Adrenal gland (tissue), 12 donors: Measurements from ENCODE around the gene FBLN2. TPM values are rescaled to one million over a fixed set of nuclear protein-coding genes. Genes with fewer than 3 reads are reported as not detected.

ENCODE experiments used
- DNase-seq, 7 donors: peaks; one replicate each; pipeline ENCODE4 v3.0.0-alpha.2; 2019 to 2020
- H3K27ac ChIP-seq, 5 donors: fragments of 200-600 bp; sonication (generic) in 4 of 5; 1 replicate in 3 of 5; 2 replicates in 2 of 5; pipeline versions ENCODE4 v1.5.1 to v1.8.0; 2016 to 2020; ENCODE audit warnings: mild to moderate bottlenecking in 1 of 5
- H3K27me3 ChIP-seq: fragments of 200-600 bp; 2 replicates; pipeline ENCODE4 v1.8.0; 2021
- H3K36me3 ChIP-seq, 2 donors: fragments of 200-600 bp; replicated peaks in 1 of 2; 1 replicate in 1 of 2; 2 replicates in 1 of 2; pipeline versions ENCODE4 v1.5.1 to v1.8.0; 2018 to 2022
- H3K4me1 ChIP-seq, 2 donors: fragments of 200-600 bp; replicated peaks in 1 of 2; 1 replicate in 1 of 2; 2 replicates in 1 of 2; pipeline versions ENCODE4 v1.5.1 to v1.8.0; 2018 to 2021
- H3K4me3 ChIP-seq, 4 donors: fragments of 200-600 bp; sonication (generic) in 3 of 4; one replicate each; pipeline ENCODE4 v1.5.1; 2016 to 2018
- H3K9me3 ChIP-seq, 3 donors: fragments of 200-600 bp; sonication (generic) in 1 of 3; replicated peaks in 1 of 3; 1 replicate in 2 of 3; 2 replicates in 1 of 3; pipeline versions ENCODE4 v1.5.1 to v1.8.0; 2016 to 2021
- POLR2A ChIP-seq, 2 donors: fragments of 450-650 bp; IDR thresholded peaks; one replicate each; pipeline ENCODE4 v1.6.1; 2017; ENCODE audit warnings: antibody characterized with exemption in 2 of 2, mild to moderate bottlenecking in 2 of 2, moderate library complexity in 1 of 2
- WGBS, 4 donors: extraction: QIAGEN DNeasy Blood & Tissue Kit in 2 of 4; methylation state at CpG; one replicate each; pipeline versions ENCODE4 v1.1.5 to v1.1.7; 2013 to 2017; 5-methylcytosine and 5-hydroxymethylcytosine counted together
- intact Hi-C, 2 donors: fragments of 100-400 bp; cut with DNase I; formaldehyde crosslinking; loops; one replicate each; pipeline versions ENCODE4 v1.14.1 to v1.15.0; 2022 to 2023
- polyA plus RNA-seq, 3 donors: library from polyadenylated mRNA; stranded (reverse); fragments of 200-250 nt in 2 of 3; fragments of 350-450 nt in 1 of 3; fragmentation: Illumina TruSeq in 1 of 3; extraction: RNeasy Lipid Tissue Mini Kit (QIAGEN cat#74804) in 1 of 3; gene quantifications; one replicate each; pipeline ENCODE4 v1.2.3, GENCODE V29; 2013 to 2014
- total RNA-seq, 9 donors: library from RNA; depleted of rRNA in 4 of 9; stranded (reverse); fragments of >200 nt in 4 of 9; fragments of 120-200 nt in 1 of 9; fragmentation: NEBNext Ultra II Directional in 1 of 9; extraction: Animal tissue kit (Norgen Biotek cat#: 25700) in 1 of 9; gene quantifications; one replicate each; pipeline versions ENCODE4 v1.1.0 to v1.2.4, GENCODE V29; 2013 to 2023
- TF ChIP-seq, protein P1 (sequence below), 6 experiments: fragments of 450-650 bp in 4 of 6; fragments of 200-600 bp in 2 of 6; sonication (generic) in 1 of 6; IDR thresholded peaks; 1 replicate in 5 of 6; 2 replicates in 1 of 6; pipeline versions ENCODE4 v1.5.1 to v1.8.0; 2016 to 2021; ENCODE audit warnings: antibody characterized with exemption in 6 of 6, mild to moderate bottlenecking in 2 of 6, moderate library complexity in 1 of 6
- donor health status: healthy with polysubstance abuse.
- donor health status: Bipolar disorder and iron deficiency.
- donor health status: DM: yes; HTN: yes; CAD: no.
- donor health status: DM: no; HTN: no; CAD: no.
- donor health status: DM: no; HTN: no; CAD: no.
- donor health status: DM: yes; HTN: yes; CAD: no.

Gene FBLN2
- total and polyA plus RNA-seq, 12 donors = 1.8 to 31.5 (median 7.0) TPM

DNA sequence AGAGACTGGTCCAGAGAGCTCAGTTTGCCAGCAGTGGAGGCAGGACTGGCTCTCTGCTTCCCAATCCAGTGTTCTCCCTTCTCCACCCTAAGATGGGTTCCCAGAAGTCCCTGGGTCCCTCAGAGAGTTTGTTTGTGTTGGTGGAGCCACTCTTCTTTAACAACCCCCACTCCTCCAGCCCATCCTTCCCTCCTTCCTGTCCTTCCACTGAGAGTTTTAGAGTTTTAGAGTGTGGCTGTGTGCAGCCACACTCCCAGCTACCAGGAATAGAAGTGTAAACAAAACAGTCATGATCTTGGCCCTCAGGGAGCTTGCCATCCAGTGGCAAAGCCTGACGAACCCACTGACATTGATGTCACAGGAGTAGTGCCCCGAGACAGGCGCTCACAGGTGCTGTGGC, 12.5 kb upstream of the FBLN2 start:
- WGBS, 4 donors = 68 to 88% (median 80%) methylated on average over 3 of the region's 3 CpGs; no CpG with 5 or more reads in 1 of the 4 donors
- H3K4me1 ChIP-seq = no peaks in the 10 kb centered on the region
- no peak for TF ChIP-seq POLR2A (IDR thresholded peaks at IDR 0.05)
- TF ChIP-seq, protein P1, sequence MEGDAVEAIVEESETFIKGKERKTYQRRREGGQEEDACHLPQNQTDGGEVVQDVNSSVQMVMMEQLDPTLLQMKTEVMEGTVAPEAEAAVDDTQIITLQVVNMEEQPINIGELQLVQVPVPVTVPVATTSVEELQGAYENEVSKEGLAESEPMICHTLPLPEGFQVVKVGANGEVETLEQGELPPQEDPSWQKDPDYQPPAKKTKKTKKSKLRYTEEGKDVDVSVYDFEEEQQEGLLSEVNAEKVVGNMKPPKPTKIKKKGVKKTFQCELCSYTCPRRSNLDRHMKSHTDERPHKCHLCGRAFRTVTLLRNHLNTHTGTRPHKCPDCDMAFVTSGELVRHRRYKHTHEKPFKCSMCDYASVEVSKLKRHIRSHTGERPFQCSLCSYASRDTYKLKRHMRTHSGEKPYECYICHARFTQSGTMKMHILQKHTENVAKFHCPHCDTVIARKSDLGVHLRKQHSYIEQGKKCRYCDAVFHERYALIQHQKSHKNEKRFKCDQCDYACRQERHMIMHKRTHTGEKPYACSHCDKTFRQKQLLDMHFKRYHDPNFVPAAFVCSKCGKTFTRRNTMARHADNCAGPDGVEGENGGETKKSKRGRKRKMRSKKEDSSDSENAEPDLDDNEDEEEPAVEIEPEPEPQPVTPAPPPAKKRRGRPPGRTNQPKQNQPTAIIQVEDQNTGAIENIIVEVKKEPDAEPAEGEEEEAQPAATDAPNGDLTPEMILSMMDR (IDR thresholded peaks at IDR 0.05) = no peak

DNA sequence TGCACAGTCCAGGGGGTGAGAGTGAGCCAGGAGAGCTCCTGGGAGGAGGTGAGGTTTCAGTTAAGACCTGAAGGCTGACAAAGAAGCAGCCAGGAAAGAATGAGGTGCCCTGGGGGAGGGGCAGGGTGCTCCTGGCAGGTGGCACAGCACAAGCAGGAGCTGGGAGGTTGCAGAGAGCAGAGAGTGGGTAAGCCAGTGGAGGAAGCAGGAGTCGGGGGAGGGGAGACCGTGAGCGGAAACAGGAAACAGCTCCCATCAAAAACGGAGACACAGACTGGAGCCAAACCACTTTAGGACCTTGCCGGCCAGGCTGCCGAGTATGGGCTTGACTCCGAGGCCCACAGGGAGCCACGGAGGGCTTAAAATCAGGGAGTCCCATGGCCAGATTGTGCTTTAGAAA, 12.1 kb upstream of the FBLN2 start:
- Histone ChIP-seq H3K27me3 (no peaks in the 10 kb centered on the region), H3K4me1 (no peaks in the 10 kb centered on the region), H3K9me3 (no peaks in the 10 kb centered on the region), H3K36me3 (no peaks in the 10 kb centered on the region), H3K4me3 (no peak overlapping the region), H3K27ac (no peak overlapping the region)
- WGBS, 4 donors = 25 to 41% (median 27%) methylated on average over 8 of the region's 8 CpGs
- no peak for DNase-seq
- intact Hi-C loops = no loop called here
- no peak for TF ChIP-seq POLR2A (IDR thresholded peaks at IDR 0.05)
- TF ChIP-seq, protein P1 (IDR thresholded peaks at IDR 0.05) = no peak

More for the DNA sequence above, 12.5 kb upstream of the FBLN2 start:
- Histone ChIP-seq H3K27me3 (no peaks in the 10 kb centered on the region), H3K4me3 (no peak overlapping the region), H3K27ac (no peak overlapping the region), H3K36me3 (no peaks in the 10 kb centered on the region), H3K9me3 (no peaks in the 10 kb centered on the region)
- intact Hi-C loops = no loop called here
- no peak for DNase-seq

DNA sequence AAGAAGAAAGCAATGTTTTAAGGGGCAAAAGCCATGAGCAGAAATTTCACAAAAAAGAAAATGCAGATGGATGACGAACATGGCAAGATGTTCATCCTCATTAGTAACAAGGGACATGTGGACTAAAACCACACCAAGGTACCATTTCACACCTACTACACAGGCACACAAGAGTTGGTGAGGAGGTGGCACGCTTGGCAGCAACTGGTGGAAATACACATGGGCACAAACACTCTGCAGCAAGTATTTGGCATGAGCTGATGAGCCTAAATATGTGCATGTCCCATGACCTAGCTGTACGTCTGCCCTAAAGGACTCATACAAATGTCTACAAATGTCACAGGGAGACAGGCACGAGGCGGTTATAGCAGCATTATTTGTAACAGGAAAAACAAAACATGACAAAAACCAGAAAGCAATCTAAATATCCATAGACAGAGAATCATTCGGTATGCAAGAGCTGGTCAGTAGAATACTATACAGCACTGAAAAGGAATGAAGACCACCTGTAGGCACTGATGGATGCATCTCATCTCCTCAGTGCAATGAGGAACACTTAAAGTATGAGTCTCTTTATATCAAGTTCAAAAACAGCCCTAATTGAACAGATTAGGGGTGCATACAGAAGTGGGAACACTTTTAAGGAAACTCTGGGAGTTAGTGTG, 11.5 kb upstream of the FBLN2 start:
- WGBS, 4 donors = 78 to 89% (median 84%) methylated on average over 6 of the region's 6 CpGs
- H3K36me3 ChIP-seq = no peaks in the 10 kb centered on the region
- no peak overlapping the region for H3K27ac ChIP-seq

DNA sequence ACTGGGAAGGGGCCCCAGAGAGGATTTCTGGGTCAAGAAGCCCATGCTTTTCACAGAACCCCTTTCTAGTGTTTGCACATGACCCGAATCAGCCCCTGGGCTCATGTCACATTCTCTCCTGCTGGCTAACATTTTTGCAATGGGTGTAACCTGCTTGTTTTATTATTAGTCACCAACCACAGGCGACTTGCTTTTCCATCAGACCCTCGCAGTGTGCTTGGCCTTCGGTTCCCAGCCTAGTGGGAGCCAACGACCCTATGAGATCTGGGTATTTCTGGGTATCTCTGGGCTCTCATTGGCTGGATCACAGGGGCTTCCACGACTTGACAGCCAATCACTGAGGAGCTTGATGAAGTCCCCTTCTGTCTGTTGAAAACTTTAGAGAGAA, 11.0 kb upstream of the FBLN2 start:
- 67 to 85% (median 74%) methylated on average over 6 of the region's 6 CpGs for WGBS, 4 donors
- Histone ChIP-seq H3K9me3 (no peaks in the 10 kb centered on the region), H3K27ac (no peak overlapping the region), H3K4me1 (no peaks in the 10 kb centered on the region), H3K36me3 (no peaks in the 10 kb centered on the region), H3K27me3 (no peaks in the 10 kb centered on the region), H3K4me3 (no peak overlapping the region)
- no peak for DNase-seq
- TF ChIP-seq, protein P1 (IDR thresholded peaks at IDR 0.05) = no peak
- TF ChIP-seq POLR2A (IDR thresholded peaks at IDR 0.05) = no peak
- intact Hi-C loops = no loop called here

More for the DNA sequence above, 11.5 kb upstream of the FBLN2 start:
- DNase-seq = no peak
- H3K9me3 ChIP-seq = no peaks in the 10 kb centered on the region
- no peak overlapping the region for H3K4me3 ChIP-seq
- TF ChIP-seq, protein P1 (IDR thresholded peaks at IDR 0.05) = no peak
- intact Hi-C loops = no loop called here
- H3K27me3 ChIP-seq = no peaks in the 10 kb centered on the region
- H3K4me1 ChIP-seq = no peaks in the 10 kb centered on the region
